Inflammatory macrophage treated with lipopolysaccharide for 4 hours (primary cell): ENCODE results near the gene PTPN3.
"Not testable (repeated sequence)": the region's sequence is repeated elsewhere in the genome, so short reads cannot be mapped to it uniquely, and the experiment has no call there.

Source experiments
- DNase-seq: peaks from one replicate; pipeline ENCODE4 v3.0.0-alpha.2; 2020

The PTPN3 gene

DNA sequence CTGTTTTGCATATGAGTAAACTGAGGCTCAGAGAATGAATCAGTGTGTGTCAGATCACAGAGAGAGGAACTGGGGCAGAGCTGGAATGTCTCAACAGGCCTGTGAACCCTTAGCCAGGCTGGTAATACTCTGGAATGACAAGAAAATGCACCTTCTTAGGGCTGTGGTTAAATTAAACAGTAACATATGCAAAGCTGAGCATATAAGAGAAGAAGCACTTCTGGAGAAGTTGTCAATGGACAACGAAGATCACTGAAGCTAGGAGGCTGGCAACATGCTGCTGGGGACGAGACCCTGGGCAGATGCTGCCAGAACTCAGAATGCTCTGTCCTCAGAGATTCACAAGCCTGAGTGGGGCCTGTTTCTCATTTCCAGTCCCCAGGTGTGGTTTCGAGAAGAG, 112.6 kb downstream of the PTPN3 start:
- no peak for DNase-seq

DNA sequence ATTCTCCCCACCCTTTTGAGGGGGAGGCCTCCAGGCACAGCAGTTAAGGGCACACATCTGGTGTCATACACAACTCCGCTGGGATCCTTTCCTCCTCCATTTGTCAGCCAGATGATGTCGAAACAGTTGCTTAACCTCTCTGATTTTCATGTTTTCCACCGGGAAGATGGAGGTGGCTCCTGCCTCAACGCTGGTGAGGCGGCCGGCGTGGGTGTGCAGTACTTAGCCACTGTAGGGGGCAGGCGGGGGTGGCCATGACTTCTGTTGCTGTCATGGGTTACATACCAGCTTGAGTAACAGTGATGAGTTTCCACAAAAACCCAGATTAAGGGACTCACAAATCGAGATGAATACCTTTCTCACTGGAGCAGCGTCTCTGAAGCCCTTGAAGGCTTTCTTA, 114.2 kb downstream of the PTPN3 start:
- no peak for DNase-seq

DNA sequence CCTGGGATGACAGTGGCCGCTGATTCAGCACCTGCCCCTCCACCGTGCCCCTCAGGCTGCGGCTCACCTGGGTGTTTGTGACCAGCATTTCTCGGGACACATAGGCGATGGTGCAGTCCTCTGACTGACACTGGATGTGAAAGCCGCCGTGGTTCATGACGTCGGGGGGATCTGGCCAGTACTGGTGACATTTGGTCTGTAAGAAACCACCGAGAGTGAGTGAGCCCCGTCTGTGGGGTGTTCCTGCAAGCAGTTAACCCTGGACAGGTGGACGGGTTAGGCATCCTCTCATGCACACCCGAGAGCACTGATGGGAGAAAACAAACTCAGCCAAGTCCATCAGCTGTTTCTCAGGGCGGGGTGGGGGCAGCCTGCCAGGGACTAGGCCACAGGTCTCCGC, 114.8 kb downstream of the PTPN3 start:
- no peak for DNase-seq

DNA sequence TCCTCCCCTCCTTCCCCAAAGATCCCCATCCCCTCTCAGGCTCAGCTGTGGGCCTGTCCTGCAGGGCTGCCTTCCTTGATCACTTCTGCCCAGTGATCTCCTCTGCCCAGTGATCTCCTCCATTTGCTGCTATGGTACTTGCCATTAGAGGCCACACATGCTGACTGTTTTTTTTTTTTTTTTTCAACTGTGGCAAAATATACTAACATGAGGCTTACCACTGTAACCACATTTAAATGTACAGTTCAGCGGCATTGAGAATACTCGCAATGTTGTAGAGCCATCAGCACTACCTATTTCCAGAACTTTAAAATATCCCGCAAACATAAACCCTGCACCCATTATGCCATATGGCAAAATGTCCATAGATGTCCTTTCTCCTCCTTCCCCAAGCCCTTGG, 115.5 kb downstream of the PTPN3 start:
- no peak for DNase-seq

DNA sequence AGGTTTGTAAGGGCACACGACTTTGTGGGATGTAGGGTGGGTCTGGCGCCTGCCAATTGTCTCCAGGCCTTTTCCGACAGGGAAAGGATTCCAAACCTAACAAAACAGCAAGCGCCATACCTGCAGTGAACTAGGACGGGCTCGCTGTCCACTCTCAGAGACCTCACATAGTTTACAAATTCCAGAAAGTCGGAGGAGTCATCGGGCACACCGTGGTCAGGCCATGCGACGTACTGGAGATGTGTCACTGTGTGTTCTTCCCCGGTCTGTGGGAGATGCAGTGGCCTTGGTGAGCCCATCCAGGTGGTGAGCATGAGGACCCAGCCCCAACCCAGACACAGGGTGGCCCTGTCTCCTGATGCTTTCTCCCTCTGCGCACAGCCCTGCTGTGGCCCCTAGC, 115.9 kb downstream of the PTPN3 start:
- DNase-seq = no peak

DNA sequence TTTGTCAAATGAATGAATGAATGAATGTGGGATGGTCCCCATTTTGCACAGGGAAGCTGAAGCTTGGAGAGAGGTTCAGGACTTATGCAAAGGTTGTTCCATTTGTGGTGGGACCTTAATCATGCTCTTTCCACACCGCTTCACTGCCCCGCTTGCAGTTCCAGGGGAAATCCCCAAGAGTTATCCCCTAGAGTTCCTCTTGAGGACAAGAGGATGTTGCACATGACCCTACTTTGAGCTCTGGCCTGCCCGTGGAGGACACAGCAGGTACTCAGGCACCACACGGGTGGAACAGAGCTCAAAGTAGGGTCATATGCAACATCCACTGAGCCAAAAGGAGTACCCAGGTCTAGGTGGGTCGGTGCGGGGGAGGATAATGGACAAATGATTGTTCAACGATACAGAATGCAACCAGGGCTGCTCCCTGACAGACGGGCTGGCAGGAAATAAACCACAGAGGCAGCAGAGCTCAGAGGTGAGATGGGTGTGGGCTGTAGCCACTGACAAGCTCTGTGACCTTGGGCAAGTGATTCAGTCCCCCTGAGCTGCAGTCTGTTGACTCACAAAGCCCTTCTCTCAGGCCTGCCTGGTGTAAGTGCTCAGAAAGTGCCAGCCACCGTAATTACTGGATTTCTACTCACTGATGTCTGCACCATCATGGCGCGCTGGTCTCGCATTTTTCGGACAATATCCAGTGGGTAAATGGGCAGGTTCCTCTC, 116.9 kb downstream of the PTPN3 start:
- DNase-seq = no peak

DNA sequence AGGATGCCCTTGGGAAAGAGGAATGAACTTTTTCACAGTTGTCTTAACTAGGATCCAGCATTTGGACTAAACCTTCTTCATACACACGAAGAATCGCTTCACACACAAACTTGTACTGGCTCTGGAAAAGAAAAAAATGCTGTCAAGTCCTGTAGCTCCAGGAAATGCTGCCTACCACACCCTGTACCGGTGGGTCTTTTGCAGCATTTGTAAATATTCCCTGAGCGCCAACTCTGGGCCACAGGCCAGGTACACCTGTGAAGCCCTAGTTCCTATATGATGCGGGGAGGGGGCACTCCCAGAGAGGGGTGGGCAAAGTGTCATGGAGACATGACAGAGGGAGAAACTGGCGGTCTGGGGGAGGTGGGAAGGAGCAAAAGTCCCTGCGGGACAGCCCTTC, 118.6 kb downstream of the PTPN3 start:
- DNase-seq = no peak

DNA sequence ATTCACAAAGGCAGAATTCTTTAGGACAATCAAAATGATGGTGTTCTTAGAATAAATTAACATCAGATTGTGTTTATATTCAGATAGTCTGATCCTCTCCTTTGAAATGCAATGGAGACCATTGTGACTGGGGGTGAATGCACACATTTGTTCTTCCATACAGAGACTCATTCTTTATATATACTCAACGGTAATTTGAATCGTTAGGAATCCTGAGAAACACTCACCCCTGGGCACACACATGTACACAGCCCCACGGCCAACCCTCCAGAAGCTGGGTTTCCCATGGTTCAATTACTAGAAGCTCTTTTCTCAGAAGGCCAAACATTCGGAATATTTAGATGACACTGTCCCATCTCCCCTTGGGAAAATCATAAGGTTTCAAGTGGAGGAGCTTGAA, 119.8 kb downstream of the PTPN3 start:
- DNase-seq = no peak

DNA sequence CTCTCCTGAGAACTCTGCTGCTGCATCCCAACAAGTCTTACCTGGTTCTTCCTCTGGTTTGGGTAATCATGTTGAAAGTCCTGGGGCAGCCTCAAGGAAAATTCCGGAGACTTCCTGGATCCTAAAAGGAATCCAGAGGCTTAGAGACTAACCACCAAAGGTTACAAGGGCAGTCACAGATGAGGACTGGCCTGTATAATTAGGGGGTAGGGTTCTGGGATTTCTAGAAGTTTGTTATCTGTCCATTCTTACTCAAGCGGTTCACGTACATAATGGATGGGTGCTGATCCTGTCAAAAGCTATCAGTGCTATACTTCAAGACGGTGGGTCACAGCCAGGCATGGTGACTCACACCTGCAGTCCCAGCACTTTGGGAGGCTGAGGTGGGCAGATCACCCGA, 125.9 kb downstream of the PTPN3 start:
- no peak for DNase-seq

DNA sequence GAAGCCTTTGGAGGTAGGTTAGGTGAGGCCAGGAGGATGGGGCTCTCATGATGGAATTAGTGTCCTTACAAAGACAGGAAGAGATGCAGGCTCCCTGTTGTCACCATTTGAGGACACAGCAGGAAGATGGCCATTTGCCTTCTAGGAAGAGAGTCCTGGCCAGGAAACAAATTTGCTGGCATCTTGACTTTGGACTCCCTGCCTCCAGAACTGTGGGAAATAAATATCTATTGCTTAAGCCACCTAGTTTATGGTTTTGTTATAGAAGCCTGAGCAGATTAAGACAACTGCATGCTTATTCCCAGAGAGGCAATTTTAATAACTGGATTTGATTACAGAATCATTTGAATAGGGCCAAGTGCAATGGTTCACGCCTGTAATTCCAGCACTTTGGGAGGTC, 126.7 kb downstream of the PTPN3 start:
- DNase-seq = no peak

DNA sequence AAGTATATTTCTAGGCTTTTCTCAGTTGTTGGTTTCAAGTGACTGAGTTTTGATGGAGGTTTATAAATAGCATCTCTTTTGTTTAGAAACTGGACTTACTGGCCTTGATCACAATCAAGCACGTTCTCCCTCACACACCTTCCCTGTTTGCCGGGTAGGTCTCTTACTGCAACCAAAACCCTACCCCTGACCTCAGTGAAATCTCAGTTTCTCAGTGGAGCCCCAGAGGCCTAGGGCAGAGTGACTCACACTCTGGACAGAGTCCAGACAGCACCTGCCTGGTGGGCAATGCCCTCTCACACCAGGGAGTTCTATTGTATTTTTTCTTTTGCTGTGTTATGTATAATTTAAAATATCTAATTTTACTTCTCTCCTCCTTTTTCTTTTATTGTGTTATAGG, 128.8 kb downstream of the PTPN3 start:
- DNase-seq = no peak

DNA sequence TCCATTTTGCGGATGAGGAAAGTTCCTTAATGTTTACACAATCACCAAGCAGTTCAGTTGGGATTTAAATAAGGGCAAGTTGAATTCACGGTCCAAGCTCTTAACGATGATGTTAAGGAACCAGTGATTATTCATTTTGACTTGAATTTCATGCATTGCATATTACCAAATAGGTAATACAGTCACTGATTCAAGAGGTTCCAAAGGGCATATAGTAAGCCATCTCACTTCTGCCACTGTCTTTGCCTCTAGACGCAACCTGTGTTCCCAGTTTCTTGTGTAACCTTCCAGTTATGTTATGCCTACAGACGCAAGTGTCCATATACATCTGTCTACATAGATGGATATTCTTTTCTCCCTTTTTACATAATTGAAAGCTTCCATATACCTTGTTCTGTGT, 137.3 kb downstream of the PTPN3 start:
- no peak for DNase-seq

DNA sequence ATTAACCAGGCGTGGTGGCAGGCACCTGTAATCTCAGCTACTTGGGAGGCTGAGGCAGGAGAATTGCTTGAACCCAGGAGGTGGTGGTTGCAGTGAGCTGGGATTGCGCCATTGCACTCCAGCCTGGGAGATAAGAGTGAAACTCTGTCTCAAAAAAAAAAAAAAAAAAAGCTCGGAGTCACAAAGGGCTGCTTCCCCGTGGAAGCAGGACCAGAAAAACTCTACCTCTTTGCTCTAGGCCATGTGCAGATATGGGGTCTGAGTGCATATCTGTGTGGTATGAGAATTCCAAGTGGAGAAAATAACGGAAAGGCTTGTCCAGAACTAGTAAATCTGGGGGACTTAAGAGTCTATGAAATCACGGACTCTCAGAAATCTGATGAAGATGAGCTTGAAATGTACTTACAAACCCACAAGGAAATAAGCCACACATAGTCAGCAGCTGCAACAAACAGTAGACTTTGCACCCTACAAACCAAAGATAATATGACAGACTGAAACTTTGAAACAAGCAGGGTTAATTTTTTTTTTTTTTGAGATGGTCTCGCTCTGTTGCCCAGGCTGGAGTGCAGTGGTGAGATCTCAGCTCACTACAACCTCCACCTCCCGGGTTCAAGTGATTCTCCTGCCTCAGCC, 139.0 kb downstream of the PTPN3 start:
- DNase-seq = not testable (repeated sequence)

DNA sequence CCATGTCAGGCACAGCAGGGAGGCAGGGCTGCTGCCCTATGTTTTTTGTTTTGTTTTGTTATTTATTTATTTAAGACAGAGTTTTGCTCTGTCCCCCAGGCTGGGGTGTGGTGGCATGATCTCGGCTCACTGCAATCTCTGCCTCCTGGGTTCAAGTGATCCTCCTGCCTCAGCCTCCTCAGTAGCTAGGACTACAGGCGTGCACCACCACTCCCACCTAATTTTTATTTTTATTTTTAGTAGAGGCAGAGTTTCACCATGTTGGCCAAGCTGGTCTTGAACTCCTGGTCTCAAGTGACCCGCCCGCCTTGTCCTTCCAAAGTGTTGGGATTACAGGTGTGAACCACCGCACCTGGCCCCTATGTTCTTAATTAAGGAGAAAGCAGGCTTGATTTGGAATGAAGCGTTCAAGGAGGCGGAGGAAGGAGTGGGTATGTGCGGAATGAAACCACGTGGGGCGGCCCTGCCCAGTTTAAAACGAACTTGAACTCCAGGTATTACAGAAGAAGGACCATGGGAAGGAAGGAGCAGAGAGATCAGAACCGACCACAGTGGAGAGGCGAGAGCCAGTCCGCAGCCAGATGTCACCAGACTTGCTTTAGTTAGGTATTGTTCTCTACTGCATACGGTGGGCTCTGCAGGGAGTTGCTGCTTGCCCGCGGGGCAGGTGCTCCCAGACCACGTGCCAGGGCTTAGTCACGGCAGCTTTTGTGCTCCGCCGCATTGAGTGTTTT, 142.4 kb downstream of the PTPN3 start:
- DNase-seq = no peak

DNA sequence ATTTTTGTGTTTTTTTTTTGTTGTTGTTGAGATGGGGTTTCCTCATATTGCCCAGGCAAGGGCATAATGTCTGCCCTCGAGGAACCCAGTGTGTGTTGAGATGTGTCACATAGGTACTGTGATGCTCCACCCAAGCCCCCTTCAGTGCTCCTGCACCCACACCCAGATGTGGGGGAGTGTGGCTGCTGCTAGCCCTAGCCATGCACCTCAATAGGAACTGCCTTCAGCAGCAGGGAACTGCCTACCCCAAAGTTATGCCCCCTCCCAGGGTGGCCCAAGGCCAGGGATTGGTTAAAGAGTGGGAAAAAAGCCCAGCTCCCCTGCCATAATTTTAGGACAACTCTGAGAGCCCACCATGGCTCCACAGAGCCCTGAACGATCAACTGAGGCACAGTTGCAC, 143.9 kb downstream of the PTPN3 start:
- no peak for DNase-seq

DNA sequence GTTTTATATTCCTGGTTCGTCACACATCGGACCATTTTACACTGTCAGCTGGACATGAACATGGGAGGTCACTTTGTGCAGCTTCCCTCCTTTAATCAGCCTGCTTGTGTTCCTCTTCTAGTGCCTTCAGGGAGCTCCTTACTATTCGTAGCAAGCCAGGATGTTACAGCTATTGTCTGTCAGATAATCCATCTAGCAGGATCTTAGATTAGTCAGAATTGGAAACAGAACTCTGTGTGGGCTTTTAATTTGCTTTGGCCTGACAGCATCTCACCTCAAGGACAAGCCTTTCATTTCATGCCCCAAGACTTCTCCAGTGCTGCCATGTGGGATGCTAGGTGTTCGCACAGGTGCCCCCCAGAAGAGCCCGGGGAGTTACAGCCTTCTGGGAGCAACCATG, 147.1 kb downstream of the PTPN3 start:
- DNase-seq = no peak

DNA sequence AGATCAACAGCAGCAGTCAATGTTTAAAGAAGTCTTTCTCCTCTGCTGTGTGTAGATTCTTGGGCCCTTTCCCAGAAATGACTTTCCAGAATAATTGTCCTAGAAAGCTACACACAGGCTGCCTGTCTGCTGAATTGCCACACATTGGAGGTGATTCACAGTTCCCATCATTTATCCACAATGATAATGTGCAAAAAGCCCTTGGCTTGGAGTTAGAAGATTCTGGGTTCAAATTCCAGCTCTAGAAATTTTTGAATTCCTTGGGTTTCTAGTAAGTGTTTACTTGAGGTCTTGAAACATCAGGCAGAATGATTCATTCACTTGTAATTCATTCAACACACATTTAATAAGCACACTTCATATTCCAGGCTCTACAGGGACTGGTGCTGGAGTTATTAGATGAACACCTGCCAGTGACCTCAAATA, 148.7 kb downstream of the PTPN3 start:
- DNase-seq = no peak

DNA sequence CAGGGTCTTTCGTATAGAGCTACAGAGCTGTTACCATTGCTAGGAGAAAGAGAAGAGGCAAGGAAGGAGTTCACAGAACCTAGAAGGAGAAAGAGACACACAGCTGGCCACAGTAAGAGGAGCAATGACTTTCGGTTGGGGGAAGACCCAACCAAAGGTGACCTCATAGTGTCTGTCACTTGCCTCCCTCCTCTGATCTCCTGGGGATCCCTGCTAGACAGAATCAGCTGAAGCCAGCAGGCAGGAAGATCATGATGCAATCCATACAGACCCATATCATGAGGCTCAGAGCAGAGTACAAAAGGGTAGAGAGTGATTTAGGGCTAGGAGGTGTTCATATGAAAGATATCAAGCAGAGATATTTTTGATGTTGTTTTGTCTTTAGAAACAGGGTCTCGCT, 151.2 kb downstream of the PTPN3 start:
- DNase-seq = no peak

DNA sequence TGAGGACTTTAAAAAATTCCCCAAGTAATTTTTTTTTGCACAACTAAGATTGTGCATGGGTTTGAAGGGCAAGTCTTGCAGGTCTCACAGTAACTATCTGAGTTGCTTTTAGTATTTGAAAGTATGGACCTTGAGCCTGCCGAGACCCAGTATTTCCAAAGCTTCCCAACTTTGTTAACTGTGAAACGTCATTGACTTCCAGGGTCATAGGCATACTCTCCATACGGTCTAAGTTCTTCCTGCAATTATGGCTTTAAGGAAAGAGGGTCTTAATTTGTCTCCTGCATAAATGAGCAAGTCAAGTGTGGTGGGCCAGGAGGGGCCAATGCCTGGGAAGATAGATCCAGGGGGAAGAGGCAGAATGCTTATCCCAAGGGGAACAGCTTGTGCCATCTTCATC, 153.2 kb downstream of the PTPN3 start:
- no peak for DNase-seq

DNA sequence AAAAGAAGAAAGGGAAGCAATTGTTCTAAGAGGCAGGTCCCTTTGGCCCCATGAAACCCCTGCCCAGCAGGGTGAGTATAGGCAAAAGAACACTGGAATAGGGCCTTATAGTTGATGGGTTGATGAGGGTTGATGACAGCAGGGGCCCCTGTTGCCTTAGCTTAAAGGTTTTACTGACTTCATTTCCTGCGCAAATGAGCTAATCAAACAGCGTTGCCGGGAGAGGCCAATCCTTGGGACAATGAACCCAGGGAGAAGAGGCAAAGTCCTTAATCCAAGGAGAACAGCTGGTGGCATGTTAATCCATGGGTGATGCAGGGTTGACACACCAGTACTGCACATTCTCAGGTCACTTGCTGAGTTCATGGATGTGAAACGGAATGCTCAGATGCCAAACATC, 155.2 kb downstream of the PTPN3 start:
- no peak for DNase-seq

DNA sequence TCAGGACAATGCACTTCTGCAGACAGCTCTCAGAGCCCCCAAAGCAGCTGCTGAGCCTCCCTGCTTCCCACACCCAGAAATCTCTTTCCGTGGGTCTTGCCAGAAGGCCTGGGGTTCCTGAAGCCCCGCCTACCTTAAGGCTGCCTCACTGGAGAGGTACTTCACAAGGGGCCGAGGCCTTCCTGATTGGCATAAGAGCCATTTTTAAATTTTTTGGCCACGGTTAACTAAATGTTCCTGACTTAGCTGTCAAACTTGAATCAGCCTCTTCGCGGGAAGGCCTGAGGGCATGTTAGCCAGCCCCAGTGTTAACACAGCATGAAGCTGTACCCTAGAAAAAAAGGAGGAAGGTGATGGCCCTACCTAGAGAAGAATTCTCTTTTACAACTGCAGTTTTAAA, 156.5 kb downstream of the PTPN3 start:
- no peak for DNase-seq

DNA sequence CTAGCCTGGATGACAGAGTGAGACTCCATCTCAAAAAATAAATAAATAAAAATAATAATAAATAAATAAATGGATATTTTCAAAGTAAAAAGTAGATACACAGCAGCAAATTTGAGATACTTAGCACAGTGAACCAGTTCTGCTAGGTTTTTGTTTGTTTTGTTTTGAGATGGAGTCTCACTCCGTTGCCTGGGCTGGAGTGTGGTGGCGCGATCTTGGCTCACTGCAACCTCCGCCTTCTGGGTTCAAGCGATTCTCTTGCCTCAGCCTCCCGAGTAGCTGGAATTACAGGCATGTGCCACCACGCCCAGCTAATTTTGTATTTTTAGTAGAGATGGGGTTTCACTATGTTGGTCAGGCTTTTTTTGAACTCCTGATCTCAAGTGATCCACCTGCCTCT, 157.1 kb downstream of the PTPN3 start:
- DNase-seq = not testable (repeated sequence)

DNA sequence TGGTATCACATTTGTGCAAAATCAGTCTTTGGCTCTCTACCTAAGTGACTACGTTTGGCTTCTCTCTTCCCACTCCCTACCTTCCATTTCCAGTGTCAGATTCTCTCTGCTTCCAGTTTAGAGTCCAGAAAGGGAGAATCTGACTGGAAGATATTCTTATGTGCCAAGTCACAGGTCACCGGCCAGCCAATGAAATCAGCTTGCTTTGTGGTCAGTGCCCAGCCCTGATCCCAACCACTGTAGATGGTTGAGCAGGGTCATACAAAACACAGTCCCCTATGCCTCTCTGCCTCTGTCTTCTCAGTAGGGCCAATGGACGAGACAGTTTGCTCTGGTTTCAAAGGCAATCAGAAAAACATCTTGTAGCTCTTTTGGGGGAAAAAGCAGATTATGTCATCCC, 161.7 kb downstream of the PTPN3 start:
- no peak for DNase-seq

DNA sequence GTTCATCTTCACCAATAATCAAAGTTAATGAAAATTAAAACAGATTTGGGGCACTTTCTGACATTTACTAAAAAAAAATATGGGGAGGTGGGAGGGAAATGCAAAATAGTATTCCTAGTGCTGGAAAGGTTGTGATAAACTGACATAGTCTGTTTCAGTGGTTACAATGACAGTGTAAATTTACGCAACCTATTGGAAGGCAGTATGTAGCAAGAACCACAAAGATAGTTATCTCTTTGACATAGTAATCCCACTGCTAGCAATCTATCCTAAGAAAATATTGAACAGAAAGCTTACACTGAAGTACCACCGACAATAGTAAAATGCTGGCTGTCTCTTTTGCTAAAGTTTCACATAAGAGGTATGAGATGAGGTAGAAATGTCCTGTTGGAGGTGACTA, 162.2 kb downstream of the PTPN3 start:
- DNase-seq = no peak
